ENCODE measurements around the gene NOTUM. TPM values are rescaled to one million over a fixed set of nuclear protein-coding genes. Genes with fewer than 3 reads are reported as not detected.

NOTUM gene
- total and polyA plus RNA-seq, 2 donors (not counting 3 experiments of a cell fraction or from before 2014, with no cell fraction given): not detected

- H3K9ac ChIP-seq (replicated peaks; ENCODE audit: extremely low read depth, insufficient read depth, low read length): no peak overlapping the region
- ChIA-PET CTCF (interaction anchor here (1.0 kb wide), 1 partner anchor 14 kb away, joined by 3 read pairs; the partner anchor contains the start of gene MAFG), POLR2A (no interaction called here)
- DNase-seq (ENCODE audit: low read depth, low spot score) (no peak), FAIRE-seq (no peak)
- H3K9me1 ChIP-seq (replicated peaks; ENCODE audit: control insufficient read depth, extremely low read depth, insufficient read depth, low read length): no peaks in the 10 kb centered on the region
- no peak overlapping the region for H2AFZ ChIP-seq (ENCODE audit: low read depth, low read length)
- no peak overlapping the region for H3K27ac ChIP-seq (ENCODE audit: insufficient read depth, low read depth, low read length)
- TF ChIP-seq FOS (IDR thresholded peaks at IDR 0.05; ENCODE audit: borderline replicate concordance, insufficient read depth, low read length): no peak
- TF ChIP-seq MYC (IDR thresholded peaks at IDR 0.05; ENCODE audit: low read depth, low read length): no peak
- intact Hi-C loops (cut with micrococcal nuclease) (no loop called here), dilution Hi-C loops (cut with MboI; ENCODE audit: extremely low pct_ligation_motif_present, low sequenced_read_pairs) (no loop called here)
- H3K79me2 ChIP-seq (ENCODE audit: control insufficient read depth, insufficient read depth, low read length): peaks cover 9% of the 10 kb centered on the region
- peaks cover 7 to 24% of the 10 kb centered on the region in 2 experiments for H3K36me3 ChIP-seq (ENCODE audit: control insufficient read depth in 2 of 2, extremely low read depth in 1 of 2, insufficient read depth in 2 of 2, low read length in 2 of 2)
- no peaks in the 10 kb centered on the region for H3K27me3 ChIP-seq (ENCODE audit: control insufficient read depth in 2 of 2, insufficient read depth in 2 of 2, low read length in 2 of 2)
- BruUV-seq (replicated peaks): no TSS peak
- no peaks in the 10 kb centered on the region for H4K20me1 ChIP-seq (replicated peaks; ENCODE audit: control insufficient read depth, extremely low read depth, insufficient read depth, low read length)
- H3K9me3 ChIP-seq (replicated peaks; ENCODE audit: control insufficient read depth, insufficient read depth, low read length): no peaks in the 10 kb centered on the region
- no peak overlapping the region for H3K4me2 ChIP-seq (ENCODE audit: insufficient read depth, low read length)
- H3K4me1 ChIP-seq (ENCODE audit: control insufficient read depth, extremely low read depth, insufficient read depth, low read length): peaks cover 12% of the 10 kb centered on the region
- H3K4me3 ChIP-seq (replicated peaks in 1 of 3; ENCODE audit: insufficient read depth in 1 of 3, low read depth in 1 of 3, low read length in 3 of 3): no peak overlapping the region
Observed at GRCh38 chr17:81913394-81914102, 47.4 kb downstream of the NOTUM start.

GRCh38 chr17:81912441-81913309 is 48.3 kb downstream of the NOTUM start:
- FAIRE-seq (no peak), DNase-seq (ENCODE audit: low read depth, low spot score) (no peak)
- no peak overlapping the region for H3K4me2 ChIP-seq (ENCODE audit: insufficient read depth, low read length)
- no peak overlapping the region for H3K9ac ChIP-seq (replicated peaks; ENCODE audit: extremely low read depth, insufficient read depth, low read length)
- no peaks in the 10 kb centered on the region for H4K20me1 ChIP-seq (replicated peaks; ENCODE audit: control insufficient read depth, extremely low read depth, insufficient read depth, low read length)
- no peak overlapping the region for H3K4me3 ChIP-seq (replicated peaks in 1 of 3; ENCODE audit: insufficient read depth in 1 of 3, low read depth in 1 of 3, low read length in 3 of 3)
- no TSS peak for BruUV-seq (replicated peaks)
- H2AFZ ChIP-seq (ENCODE audit: low read depth, low read length): no peak overlapping the region
- H3K36me3 ChIP-seq (ENCODE audit: control insufficient read depth in 2 of 2, extremely low read depth in 1 of 2, insufficient read depth in 2 of 2, low read length in 2 of 2): peaks cover 7 to 24% of the 10 kb centered on the region in 2 experiments
- H3K4me1 ChIP-seq (ENCODE audit: control insufficient read depth, extremely low read depth, insufficient read depth, low read length): peaks cover 12% of the 10 kb centered on the region
- no peaks in the 10 kb centered on the region for H3K9me1 ChIP-seq (replicated peaks; ENCODE audit: control insufficient read depth, extremely low read depth, insufficient read depth, low read length)
- no peak overlapping the region for H3K27ac ChIP-seq (ENCODE audit: insufficient read depth, low read depth, low read length)
- peaks cover 9% of the 10 kb centered on the region for H3K79me2 ChIP-seq (ENCODE audit: control insufficient read depth, insufficient read depth, low read length)
- ChIA-PET POLR2A (no interaction called here), CTCF (interaction anchor here (1.0 kb wide), 1 partner anchor 15 kb away, joined by 3 read pairs; the partner anchor contains the start of gene MAFG)
- intact Hi-C loops (cut with micrococcal nuclease): no loop called here
- H3K9me3 ChIP-seq (replicated peaks; ENCODE audit: control insufficient read depth, insufficient read depth, low read length): no peaks in the 10 kb centered on the region
- no peaks in the 10 kb centered on the region for H3K27me3 ChIP-seq (ENCODE audit: control insufficient read depth in 2 of 2, insufficient read depth in 2 of 2, low read length in 2 of 2)
- TF ChIP-seq EZH2 (IDR thresholded peaks at IDR 0.05; ENCODE audit: borderline replicate concordance, low read depth, low read length, severe bottlenecking): no peak
- no peak for TF ChIP-seq FOS (IDR thresholded peaks at IDR 0.05; ENCODE audit: borderline replicate concordance, insufficient read depth, low read length)
- TF ChIP-seq POLR2AphosphoS5 (IDR thresholded peaks at IDR 0.05; ENCODE audit: insufficient read depth, low read depth, low read length): no peak
- no peak for TF ChIP-seq MAX (IDR thresholded peaks at IDR 0.05; ENCODE audit: insufficient read depth, insufficient read length)
- no peak for TF ChIP-seq CTCF (IDR thresholded peaks at IDR 0.05; ENCODE audit: extremely low read depth in 1 of 2, insufficient read depth in 1 of 2, low read depth in 1 of 2, low read length in 2 of 2)
- TF ChIP-seq GATA2 (IDR thresholded peaks at IDR 0.05; ENCODE audit: insufficient read depth, insufficient read length, low read depth, low read length): no peak
- TF ChIP-seq JUN (IDR thresholded peaks at IDR 0.05; ENCODE audit: borderline replicate concordance, insufficient read depth, insufficient read length, low read depth): no peak
- TF ChIP-seq MYC (IDR thresholded peaks at IDR 0.05; ENCODE audit: low read depth, low read length): no peak
- no peak for TF ChIP-seq POLR2A (IDR thresholded peaks at IDR 0.05; ENCODE audit: low read depth, low read length)
- dilution Hi-C loops (cut with MboI; ENCODE audit: extremely low pct_ligation_motif_present, low sequenced_read_pairs): no loop called here

Data from endothelial cell of umbilical vein (primary cell).